ENCODE results near the gene MAP1LC3A. TPM values are rescaled to one million over a fixed set of nuclear protein-coding genes. Genes with fewer than 3 reads are reported as not detected.

The MAP1LC3A gene
- polyA plus RNA-seq, 1 experiment = 15.9 TPM

- no peaks in the 10 kb centered on the region for H3K9me3 ChIP-seq (ENCODE audit: control insufficient read depth, insufficient read depth, low read length)
- H3K27me3 ChIP-seq (ENCODE audit: control insufficient read depth, insufficient read depth, low read length) = no peaks in the 10 kb centered on the region
- POLR2A ChIA-PET = no interaction called here
- CTCF ChIA-PET = interaction anchor here (0.9 to 1.6 kb wide), 2 partner anchors 8 to 217 kb away, joined by 3 to 5 read pairs; no protein-coding TSS in a partner anchor
- peak overlapping the region; percentile 34 for H3K27ac ChIP-seq (ENCODE audit: low read depth, low read length)
- TF ChIP-seq CTCF (IDR thresholded peaks at IDR 0.05; ENCODE audit: low read depth, low read length) = no peak
- DNase-seq (ENCODE audit: low read depth, low spot score) = no peak
- no peak overlapping the region for H3K4me3 ChIP-seq (ENCODE audit: low read depth, low read length)
These were observed 28.8 kb upstream of the MAP1LC3A start for GRCh38 chr20:34529742-34530141.

GRCh38 chr20:34530342-34530741 is 28.2 kb upstream of the MAP1LC3A start:
- Histone ChIP-seq H3K27me3 (ENCODE audit: control insufficient read depth, insufficient read depth, low read length) (no peaks in the 10 kb centered on the region), H3K4me3 (ENCODE audit: low read depth, low read length) (no peak overlapping the region), H3K9me3 (ENCODE audit: control insufficient read depth, insufficient read depth, low read length) (no peaks in the 10 kb centered on the region), H3K27ac (ENCODE audit: low read depth, low read length) (no peak overlapping the region)
- ChIA-PET CTCF (interaction anchor here (0.6 to 1.6 kb wide), 5 partner anchors 8 to 218 kb away, joined by 3 to 12 read pairs (median 4); no protein-coding TSS in a partner anchor), POLR2A (interaction anchor here (1.1 kb wide), 1 partner anchor 15 kb away, joined by 5 read pairs; no protein-coding TSS in a partner anchor)
- TF ChIP-seq CTCF (IDR thresholded peaks at IDR 0.05; ENCODE audit: low read depth, low read length) = no peak
- DNase-seq (ENCODE audit: low read depth, low spot score) = no peak

GRCh38 chr20:34531608-34532265 is 26.8 kb upstream of the MAP1LC3A start:
- no peak overlapping the region for H3K27ac ChIP-seq (ENCODE audit: low read depth, low read length)
- ChIA-PET CTCF (interaction anchor here (0.7 to 1.0 kb wide), 2 partner anchors 219 to 238 kb away, joined by 3 read pairs; no protein-coding TSS in a partner anchor), POLR2A (no interaction called here)
- no peak for DNase-seq (ENCODE audit: low read depth, low spot score)
- H3K9me3 ChIP-seq (ENCODE audit: control insufficient read depth, insufficient read depth, low read length) = no peaks in the 10 kb centered on the region
- no peak for TF ChIP-seq CTCF (IDR thresholded peaks at IDR 0.05; ENCODE audit: low read depth, low read length)
- H3K4me3 ChIP-seq (ENCODE audit: low read depth, low read length) = no peak overlapping the region
- no peaks in the 10 kb centered on the region for H3K27me3 ChIP-seq (ENCODE audit: control insufficient read depth, insufficient read depth, low read length)

- Histone ChIP-seq H3K27me3 (ENCODE audit: control insufficient read depth, insufficient read depth, low read length) (no peaks in the 10 kb centered on the region), H3K9me3 (ENCODE audit: control insufficient read depth, insufficient read depth, low read length) (no peaks in the 10 kb centered on the region), H3K4me3 (ENCODE audit: low read depth, low read length) (no peak overlapping the region), H3K27ac (ENCODE audit: low read depth, low read length) (no peak overlapping the region)
- POLR2A ChIA-PET = no interaction called here
- CTCF ChIA-PET = interaction anchor here (1.1 kb wide), 1 partner anchor 220 kb away, joined by 4 read pairs; no protein-coding TSS in a partner anchor
- DNase-seq (ENCODE audit: low read depth, low spot score) = no peak
- TF ChIP-seq CTCF (IDR thresholded peaks at IDR 0.05; ENCODE audit: low read depth, low read length) = no peak
These were observed 26.2 kb upstream of the MAP1LC3A start for GRCh38 chr20:34532320-34532719.

GRCh38 chr20:34532756-34533155 is 25.8 kb upstream of the MAP1LC3A start:
- H3K9me3 ChIP-seq (ENCODE audit: control insufficient read depth, insufficient read depth, low read length) = no peaks in the 10 kb centered on the region
- no peak overlapping the region for H3K4me3 ChIP-seq (ENCODE audit: low read depth, low read length)
- DNase-seq (ENCODE audit: low read depth, low spot score) = no peak
- CTCF ChIA-PET = interaction anchor here (1.1 kb wide), 1 partner anchor 220 kb away, joined by 4 read pairs; no protein-coding TSS in a partner anchor
- H3K27ac ChIP-seq (ENCODE audit: low read depth, low read length) = no peak overlapping the region
- no peak for TF ChIP-seq CTCF (IDR thresholded peaks at IDR 0.05; ENCODE audit: low read depth, low read length)
- POLR2A ChIA-PET = no interaction called here
- H3K27me3 ChIP-seq (ENCODE audit: control insufficient read depth, insufficient read depth, low read length) = no peaks in the 10 kb centered on the region
